Activated naive CD4-positive, alpha-beta T cell (primary cell): ENCODE results near the gene PTPMT1.
"Not testable (repeated sequence)": the region's sequence is repeated elsewhere in the genome, so short reads cannot be mapped to it uniquely, and the experiment has no call there.

Experiments used
- DNase-seq, 4 experiments: peaks; one replicate each; lab custom pipeline; 2025; lab: John Stamatoyannopoulos, UW

Gene PTPMT1, protein sequence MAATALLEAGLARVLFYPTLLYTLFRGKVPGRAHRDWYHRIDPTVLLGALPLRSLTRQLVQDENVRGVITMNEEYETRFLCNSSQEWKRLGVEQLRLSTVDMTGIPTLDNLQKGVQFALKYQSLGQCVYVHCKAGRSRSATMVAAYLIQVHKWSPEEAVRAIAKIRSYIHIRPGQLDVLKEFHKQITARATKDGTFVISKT

DNA sequence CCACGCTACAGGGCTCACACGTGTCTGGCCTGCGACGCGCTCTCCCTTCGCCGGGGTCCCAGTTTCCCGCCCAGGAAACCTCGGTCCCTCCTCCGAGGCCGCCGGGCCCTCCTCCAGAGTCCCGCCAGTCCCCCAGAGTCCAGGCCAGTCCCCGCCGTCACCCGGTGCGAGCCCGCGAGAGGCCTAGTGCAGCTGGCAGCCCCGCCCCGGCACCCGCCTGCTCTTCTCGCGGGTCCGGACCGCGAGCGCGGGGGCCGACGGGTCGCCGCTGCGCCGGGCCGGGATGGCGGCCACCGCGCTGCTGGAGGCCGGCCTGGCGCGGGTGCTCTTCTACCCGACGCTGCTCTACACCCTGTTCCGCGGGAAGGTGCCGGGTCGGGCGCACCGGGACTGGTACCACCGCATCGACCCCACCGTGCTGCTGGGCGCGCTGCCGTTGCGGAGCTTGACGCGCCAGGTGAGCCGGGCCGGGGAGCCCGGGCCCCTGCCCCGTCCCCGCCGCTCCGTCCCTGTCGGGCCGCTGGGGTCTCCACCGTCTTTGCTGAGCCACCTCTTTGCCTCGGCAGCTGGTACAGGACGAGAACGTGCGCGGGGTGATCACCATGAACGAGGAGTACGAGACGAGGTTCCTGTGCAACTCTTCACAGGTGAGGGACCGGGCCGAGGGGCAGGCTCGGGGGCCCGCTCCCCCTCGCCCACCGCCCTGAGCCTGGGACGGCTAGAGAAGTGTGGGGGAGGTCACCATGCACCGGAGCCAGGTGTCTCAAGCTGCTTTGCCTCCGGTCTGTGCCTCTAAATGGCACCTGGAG lies at the start of gene PTPMT1:
Gene PTPMT1, plus strand, starts transcription at position 260 of the 809 bp plus-strand sequence. Its CDS starts 24 bp downstream, at position 284.
- DNase-seq, result peak in 3 of 4 experiments; percentile 36 to 52 (median 37)

DNA sequence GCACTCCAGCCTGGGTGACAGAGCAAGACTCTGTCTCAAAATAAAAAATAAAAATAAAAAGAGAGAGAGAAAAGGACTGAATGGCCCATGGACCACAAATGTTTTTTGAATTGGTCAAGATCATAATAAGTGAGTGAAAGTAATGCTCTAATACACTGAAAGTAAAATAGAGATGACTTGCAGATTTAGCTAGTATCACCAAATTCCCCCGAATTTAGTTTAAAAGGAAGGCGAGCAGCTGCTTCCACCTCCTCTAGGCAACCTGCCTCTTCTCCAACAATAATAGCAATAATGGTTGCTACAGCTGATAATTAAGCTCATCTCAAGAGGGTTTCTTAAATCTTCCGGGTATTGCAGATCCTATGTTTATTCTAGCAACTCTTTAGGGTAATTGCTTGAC lies 49.2 kb upstream of the PTPMT1 start:
- no peak for DNase-seq

DNA sequence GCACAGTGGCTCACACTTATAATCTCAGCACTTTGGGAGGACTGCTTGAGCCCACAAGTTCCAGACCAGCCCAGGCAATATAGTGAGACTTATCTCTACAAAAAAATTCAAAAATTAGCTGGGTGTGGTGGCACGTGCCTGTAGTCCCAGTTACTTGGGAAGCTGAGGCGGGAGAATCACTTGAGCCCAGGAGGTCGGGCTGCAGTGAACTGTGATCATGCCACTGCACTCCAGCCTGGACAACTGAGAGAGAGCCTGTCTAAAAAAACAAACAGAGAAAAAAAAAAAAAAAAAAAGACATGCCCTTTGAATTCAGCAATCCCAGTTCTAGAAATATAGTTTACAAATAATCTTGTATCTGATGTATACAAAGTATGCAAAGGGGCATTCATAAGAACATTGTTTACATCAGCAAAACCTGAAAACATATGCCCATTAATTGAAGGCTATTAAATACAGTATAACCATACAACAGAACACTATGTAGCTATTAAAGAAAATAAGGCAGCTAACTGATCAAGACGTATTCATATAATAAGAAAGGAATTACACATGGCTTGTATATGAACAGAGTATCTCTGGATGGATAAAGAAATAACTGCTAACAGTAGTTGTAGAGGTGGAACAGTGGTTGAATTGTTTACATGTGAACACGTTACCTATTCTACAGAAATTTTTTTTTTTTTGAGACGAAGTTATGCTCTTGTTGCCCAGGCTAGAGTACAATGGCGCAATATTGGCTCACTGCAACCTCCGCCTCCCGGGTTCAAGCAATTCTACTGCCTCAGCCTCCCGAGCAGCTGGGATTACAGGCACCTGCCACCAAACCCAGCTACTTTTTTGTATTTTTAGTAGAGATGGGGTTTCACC lies 48.2 kb upstream of the PTPMT1 start:
- no peak for DNase-seq

DNA sequence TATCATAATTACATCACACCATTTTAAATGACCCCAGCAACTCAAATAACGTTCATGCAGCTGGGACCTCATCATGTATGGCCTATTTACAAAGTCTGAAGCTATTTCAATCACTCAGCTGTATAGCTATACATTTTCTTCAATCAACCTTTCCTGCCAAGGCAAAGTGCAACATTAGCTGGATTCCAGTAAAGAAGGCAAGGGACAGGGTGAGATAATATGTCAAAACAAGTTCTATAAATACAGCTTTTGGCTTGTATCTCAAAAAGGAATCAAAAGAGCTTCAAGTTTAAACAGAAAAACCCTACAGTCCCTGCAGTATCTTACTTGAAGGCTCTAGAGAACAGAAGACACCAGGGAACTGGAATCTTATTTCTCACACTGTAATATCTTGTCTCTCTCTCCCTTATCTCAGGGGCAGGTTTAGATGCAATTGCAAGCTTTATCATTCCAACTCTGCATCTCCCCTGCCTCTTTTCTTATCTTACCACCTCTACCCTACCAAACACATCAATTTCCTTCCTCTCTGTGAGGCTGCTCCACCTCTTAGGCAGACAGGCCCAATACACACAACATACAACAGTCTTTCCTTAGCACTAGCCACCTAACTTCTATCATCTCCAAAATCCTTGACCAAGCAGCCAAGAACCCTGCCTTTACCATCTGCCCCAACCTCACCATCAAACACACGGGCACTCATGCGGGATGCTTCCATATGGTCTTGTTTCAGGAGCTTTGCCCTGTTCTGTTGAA lies 47.0 kb upstream of the PTPMT1 start:
- DNase-seq, result no peak

DNA sequence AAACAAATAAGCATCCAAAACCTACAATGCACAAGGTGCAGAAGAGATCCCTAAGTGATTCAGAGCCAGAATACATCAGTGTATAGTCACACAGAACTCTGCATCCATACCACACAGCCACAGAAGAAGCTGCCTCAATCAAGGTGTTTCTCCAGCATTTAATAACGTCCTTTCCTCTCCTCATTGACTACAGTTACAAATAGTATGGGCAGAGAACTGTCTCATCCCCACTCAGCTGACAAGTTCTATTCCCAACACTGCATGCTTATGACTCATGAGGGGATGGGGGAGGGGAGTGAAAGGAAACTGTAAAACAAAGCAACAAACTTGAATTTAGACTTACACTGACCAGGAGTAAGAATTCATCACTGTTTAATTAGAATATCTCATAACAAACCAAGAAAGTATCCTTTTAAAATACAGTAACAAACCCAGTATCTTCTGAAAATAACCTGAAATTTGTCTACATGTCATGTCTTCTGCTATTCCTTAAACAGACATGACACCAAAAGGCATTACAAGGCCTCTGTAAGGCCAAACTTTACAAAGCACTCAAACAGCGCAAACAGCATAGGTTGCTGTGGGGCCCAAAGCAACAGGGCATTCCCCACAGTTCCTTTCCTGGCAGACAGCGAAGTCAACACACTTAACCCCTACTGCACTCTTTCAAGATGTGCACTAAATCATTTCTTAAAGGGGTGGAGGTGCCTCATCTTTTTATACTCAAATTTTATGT lies 41.7 kb upstream of the PTPMT1 start:
- DNase-seq, result peak in 2 of 4 experiments; percentile 6 to 24

DNA sequence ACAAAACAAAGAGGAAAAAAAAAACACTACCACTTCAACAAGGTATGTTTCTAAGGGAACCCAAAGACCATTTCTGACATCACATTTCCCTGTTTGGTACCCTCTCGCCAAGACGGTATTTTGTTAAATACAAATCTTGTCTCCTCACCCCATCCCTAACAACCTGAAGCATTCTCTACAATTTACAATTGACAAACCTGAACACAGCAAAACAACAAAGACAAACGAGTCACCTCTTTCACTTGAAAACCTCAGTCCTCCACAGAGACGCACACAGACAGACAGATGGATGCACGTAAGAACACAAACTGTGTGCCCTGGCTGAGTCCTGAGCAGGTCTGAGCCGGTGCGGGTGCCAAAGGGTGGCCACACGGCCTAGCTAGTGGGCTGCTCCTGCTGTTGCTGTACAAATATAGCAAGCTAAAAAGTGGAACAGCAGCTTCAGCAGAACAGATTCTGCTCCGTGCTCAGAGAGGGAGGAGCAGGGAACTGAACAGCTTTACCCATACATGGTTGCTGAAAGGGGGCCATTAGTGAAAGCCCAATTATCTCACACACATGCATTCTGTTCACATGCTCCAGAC lies 41.0 kb upstream of the PTPMT1 start:
- no peak for DNase-seq

DNA sequence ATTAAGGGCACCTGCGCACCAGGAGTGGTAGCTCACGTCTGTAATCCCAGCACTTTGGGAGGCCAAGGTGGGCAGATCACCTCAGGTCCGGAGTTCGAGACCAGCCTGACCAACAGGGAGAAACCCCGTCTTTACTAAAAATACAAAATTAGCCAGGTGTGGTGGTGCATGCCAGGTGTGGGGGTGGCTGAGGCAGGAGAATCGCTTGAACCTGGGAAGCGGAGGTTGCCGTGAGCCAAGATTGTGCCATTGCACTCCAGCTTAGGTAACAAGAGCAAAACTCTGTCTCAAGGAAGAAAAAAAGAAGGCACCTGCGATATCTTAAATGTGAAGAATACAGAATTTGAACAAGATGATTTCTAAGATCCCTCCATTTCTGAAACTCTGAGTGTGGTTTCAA lies 39.4 kb upstream of the PTPMT1 start:
- DNase-seq, result not testable (repeated sequence)

DNA sequence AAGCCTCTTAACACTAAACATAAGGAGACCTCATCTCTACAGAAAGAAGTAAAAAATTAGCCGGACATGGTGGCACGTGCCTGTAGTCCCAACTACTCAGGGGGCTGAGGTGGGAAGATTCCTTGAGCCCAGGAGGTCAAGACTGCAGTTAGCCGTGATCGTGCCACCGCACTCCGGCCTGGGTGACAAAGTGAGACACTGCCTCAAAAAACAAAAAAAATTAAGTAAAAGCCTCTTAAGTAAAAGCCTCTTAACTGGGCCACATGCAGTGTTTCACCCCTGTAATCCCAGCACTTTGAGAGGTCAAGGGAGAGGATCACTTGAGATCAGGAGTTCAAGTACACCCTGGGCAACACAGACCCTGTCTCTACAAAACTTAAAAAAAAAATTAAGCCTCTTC lies 38.2 kb upstream of the PTPMT1 start:
- DNase-seq, result no peak

DNA sequence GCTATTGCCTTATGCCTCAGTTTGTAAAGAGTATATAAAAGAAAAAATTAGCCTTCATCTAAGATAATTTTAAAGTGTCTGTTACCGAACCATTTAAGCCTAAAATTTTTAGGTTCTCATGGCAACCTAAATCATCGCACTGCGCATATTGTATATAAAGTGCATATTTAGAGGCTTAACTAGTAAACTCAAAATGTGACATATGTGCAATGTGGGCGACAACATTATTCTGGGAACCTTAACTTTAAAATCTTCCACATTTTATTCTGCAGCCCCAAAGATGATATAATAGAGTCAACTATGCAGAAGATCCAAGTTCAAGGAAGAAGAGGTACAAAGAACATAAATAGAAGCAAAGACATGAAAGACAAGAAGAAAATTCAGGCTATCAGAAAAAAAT lies 35.4 kb upstream of the PTPMT1 start:
- DNase-seq, result no peak

DNA sequence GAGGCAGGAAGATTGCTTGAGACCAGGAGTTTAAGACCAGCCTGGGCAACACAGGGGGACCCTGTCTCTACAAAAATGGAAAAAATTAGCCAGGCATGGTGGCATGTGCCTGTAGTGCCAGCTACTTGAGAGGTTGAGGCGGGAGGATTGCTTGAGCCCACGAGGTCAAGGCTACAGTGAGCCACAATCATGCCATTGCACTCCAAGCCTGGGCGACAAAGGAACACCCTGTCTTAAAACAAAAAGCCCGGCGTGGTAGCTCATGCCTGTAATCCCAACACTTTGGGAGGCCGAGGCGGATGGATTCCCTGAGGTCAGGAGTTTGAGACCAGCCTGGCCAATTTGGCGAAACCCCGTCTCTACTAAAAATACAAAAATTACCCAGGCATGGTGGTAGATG lies 34.7 kb upstream of the PTPMT1 start:
- not testable (repeated sequence) for DNase-seq

DNA sequence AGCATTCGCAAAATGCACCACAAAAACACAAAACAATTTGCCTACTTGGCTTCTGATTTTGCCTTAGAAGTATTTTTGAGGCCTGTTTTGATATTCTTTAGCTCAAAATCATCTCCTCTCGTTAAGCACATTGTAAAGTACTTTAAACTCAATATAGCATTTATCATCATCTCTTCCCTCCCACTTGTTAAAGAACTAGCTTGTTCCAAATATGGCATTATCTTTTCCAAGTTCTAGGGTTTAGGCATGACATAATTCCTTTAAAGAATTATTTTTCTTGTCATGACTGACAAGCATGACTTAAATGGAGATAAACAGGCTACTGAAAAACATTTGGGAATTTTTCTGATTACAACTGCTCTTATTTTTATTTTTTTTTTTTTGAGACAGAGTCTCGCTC lies 33.7 kb upstream of the PTPMT1 start:
- DNase-seq, result no peak

DNA sequence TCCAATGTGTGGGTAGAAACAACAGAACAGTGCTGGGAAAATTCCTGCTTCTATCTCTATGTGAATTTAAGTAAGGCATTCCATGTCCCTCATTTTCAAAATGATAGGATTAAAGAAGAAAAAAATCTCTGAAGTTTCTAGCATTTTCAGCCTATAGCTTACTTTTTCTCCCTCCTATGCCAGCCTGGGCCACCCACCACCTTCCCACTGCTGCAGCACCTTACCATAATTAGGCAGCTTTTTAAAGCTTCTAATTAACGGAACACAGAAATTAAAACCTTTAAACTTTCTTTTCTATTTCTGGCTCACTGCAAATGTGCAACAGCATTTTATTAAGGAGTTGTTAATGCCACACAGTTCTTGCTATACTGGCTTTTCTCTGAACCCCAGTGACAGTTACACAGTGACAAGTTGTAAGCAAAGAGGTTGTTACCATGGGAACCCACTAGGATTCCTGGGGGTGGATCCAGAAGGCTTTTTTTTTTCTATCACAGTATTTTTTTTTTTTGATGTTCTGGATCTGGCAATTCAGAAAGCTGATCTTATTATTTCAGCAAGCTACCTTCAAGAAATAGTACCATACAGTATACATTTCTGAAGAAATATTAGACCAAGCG lies 32.7 kb upstream of the PTPMT1 start:
- DNase-seq, result no peak

DNA sequence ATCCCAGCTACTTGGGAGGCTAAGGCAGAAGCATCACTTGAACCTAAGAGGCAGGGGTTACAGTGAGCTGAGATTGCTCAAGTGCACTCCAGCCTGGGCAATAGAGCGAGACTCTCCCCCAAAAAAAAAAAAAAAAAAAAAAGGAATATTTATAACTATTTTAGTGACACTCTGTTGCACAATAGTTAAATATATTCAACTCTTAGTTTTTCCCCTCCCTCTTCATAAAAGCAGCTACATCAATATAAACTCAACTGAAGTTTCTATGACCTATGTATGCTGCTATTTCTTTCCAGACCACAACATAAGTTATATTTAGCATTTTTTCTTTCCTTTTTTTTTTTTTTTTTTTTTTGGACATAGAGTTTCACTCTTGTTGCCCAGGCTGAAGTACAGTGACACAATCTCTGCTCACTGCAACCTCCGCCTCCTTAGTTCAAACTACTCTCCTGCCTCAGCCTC lies 31.7 kb upstream of the PTPMT1 start:
- DNase-seq, result no peak

DNA sequence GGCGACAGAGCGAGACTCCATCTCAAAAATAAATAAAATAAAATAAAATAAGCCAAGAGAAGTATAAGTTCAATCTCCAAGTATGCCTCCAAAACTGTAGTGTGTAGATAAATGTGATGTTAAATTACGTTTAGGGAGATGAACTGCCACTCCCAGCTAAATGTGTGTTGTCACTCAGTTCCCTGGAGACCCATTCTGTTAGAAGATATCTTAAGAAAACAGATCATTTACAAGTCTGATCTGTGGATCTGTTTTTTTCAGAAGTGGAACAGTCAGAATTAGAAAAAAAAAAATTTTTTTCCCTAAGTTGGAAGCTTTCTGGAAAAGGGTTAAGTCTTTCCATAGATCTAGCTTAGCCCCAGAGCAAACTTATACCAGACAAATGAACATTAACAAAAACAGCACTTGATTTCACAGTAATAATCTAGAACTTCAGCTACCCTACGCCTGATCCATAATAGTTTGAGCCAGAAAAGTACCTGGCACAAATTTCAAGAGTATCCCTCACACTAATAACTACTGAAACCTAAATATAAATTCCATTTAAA lies 30.6 kb upstream of the PTPMT1 start:
- no peak for DNase-seq

DNA sequence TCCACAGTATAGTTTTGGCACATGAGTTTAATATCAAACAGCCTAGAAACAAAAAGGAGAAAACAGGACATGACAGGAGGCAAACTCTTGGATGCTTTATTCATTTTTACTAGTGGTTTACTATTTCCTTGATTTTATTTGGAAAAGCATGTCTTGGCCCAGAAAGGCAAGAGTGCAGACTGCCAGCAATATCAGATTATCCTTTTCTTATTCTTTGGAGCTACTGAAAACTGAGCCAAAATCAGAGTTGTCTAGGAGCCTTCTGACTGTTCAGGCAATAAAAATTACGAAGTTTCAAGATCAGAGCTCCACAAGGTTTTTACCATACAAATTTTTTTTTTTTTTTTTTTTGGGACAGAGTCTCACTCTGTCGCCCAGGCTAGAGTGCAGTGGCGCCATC lies 28.5 kb upstream of the PTPMT1 start:
- no peak for DNase-seq

DNA sequence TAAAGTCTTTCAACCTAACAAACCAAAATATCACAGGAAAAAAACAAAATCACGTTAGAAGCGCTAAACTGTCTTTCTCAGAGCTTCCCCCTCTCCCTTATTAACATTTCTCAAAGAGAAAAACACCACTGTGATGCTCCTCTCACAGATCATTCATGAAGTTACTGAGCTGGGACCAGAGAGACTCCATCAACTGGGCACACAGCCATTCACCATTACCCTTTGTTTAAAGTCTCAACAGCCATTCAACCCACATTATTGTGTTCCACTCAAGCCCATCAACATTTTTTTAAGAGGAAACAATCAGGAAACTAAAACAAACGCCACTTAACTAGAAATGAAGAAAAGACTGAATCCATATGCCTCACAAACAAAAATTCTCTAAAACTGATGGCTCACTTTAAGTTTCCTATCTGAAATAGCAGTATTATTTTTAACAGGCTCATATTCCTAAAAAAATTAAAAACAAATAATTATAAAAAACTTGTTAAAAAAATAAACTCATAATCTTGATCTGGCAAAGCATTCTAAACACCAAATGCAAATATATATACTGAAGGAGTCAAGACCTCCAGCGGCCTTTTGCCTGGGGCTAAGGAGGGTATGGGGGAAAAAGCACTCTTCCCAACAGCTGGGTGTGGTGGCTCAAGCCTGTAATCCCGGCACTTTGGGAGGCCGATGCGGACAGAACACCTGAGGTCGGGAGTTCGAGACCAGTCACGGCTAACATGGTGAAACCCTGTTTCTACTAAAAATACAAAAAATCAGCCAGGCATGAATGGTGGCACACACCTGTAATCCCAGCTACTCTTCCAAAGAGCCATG lies 26.4 kb upstream of the PTPMT1 start:
- DNase-seq, result no peak

DNA sequence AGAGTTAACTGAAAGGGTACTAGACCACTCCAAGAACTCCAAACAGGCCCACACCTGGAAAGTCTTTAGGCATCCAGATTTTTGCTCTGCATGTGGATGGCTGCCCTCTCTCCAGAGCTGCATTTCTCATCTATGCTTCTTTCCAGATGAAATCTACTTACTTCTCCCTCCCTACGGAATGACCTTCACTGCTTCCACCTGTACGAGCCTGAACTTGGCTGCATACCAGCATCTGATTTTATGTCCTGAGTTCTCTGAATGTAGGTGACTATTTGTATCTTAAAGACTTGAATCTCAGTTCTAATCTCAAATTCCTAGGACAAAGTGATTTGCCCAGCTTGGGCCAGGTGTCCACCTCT lies 25.7 kb upstream of the PTPMT1 start:
- no peak for DNase-seq

DNA sequence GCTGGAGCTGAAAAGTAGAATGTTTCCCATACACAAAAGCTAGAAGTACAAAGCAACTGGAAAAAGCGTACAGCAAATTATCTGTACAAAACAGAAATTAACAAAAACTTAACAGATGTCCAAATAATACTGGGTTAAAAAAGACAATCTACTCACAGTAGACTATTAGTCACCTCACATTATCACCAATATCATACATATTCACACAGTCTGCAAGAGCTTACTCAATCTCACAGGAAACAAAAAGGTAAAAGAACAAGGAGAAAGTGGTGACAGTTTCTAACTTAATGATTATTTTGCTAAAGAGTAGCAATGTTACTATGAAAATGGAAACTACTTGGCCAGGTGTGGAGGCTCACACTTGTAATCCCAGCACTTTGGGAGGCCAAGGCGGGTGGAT lies 24.3 kb upstream of the PTPMT1 start:
- DNase-seq, result no peak

DNA sequence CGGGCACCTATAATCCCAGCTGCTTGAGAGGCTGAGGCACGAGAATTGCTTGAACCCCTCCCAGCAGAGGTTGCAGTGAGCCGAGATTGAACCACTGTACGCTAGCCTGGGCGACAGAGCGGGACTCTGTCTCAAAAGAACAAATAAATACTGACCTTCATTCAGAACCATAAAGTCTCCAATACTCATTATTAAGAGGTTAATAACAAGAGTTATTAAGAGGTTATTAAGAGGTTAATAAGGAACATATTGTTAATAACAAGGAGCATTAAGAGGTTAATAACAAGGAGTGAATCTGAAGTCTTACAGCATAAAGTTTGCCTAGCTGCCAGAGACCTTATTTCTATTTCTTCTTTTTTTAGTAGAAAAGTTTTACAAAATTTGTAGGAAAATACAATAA lies 20.1 kb upstream of the PTPMT1 start:
- DNase-seq, result no peak
